ENCODE results near the gene ERGIC1. TPM values are rescaled to one million over a fixed set of nuclear protein-coding genes. Genes with fewer than 3 reads are reported as not detected.

The ERGIC1 gene
- total and polyA plus RNA-seq, 2 of the 13 experiments (the other 11 are each of a cell fraction or from before 2014, with no cell fraction given): 78.5 to 184 TPM

- TF ChIP-seq, protein P1, sequence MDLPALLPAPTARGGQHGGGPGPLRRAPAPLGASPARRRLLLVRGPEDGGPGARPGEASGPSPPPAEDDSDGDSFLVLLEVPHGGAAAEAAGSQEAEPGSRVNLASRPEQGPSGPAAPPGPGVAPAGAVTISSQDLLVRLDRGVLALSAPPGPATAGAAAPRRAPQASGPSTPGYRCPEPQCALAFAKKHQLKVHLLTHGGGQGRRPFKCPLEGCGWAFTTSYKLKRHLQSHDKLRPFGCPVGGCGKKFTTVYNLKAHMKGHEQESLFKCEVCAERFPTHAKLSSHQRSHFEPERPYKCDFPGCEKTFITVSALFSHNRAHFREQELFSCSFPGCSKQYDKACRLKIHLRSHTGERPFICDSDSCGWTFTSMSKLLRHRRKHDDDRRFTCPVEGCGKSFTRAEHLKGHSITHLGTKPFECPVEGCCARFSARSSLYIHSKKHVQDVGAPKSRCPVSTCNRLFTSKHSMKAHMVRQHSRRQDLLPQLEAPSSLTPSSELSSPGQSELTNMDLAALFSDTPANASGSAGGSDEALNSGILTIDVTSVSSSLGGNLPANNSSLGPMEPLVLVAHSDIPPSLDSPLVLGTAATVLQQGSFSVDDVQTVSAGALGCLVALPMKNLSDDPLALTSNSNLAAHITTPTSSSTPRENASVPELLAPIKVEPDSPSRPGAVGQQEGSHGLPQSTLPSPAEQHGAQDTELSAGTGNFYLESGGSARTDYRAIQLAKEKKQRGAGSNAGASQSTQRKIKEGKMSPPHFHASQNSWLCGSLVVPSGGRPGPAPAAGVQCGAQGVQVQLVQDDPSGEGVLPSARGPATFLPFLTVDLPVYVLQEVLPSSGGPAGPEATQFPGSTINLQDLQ (CRISPR knock-in tag; IDR thresholded peaks at IDR 0.05): no peak; the same call in 1 of the 2 replicates
- no peak for TF ChIP-seq ZNF12 (CRISPR knock-in tag; IDR thresholded peaks at IDR 0.05)
- TF ChIP-seq, protein P2, sequence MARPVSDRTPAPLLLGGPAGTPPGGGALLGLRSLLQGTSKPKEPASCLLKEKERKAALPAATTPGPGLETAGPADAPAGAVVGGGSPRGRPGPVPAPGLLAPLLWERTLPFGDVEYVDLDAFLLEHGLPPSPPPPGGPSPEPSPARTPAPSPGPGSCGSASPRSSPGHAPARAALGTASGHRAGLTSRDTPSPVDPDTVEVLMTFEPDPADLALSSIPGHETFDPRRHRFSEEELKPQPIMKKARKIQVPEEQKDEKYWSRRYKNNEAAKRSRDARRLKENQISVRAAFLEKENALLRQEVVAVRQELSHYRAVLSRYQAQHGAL (CRISPR knock-in tag; IDR thresholded peaks at IDR 0.05; ENCODE audit: not compliant biosample characterization): no peak
- TF ChIP-seq IRX3 (CRISPR knock-in tag; IDR thresholded peaks at IDR 0.05; ENCODE audit: borderline replicate concordance, low read depth): no peak
- TF ChIP-seq ZNF460 (CRISPR knock-in tag; IDR thresholded peaks at IDR 0.05; ENCODE audit: borderline replicate concordance): no peak; the same call in 1 of the 2 replicates
- TF ChIP-seq ZKSCAN1 (IDR thresholded peaks at IDR 0.05; ENCODE audit: low read length): no peak
- TF ChIP-seq ZEB1 (IDR thresholded peaks at IDR 0.05; ENCODE audit: insufficient replicate concordance, low read depth): no peak
- TF ChIP-seq, protein P3, sequence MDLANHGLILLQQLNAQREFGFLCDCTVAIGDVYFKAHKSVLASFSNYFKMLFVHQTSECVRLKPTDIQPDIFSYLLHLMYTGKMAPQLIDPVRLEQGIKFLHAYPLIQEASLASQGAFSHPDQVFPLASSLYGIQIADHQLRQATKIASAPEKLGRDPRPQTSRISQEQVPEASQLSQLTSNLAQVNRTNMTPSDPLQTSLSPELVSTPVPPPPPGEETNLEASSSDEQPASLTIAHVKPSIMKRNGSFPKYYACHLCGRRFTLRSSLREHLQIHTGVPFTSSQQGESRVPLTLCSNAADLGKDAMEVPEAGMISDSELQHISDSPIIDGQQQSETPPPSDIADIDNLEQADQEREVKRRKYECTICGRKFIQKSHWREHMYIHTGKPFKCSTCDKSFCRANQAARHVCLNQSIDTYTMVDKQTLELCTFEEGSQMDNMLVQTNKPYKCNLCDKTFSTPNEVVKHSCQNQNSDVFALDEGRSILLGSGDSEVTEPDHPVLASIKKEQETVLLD (CRISPR knock-in tag; IDR thresholded peaks at IDR 0.05; ENCODE audit: low read depth): no peak
- no peak for TF ChIP-seq HNRNPLL (IDR thresholded peaks at IDR 0.05; ENCODE audit: low read depth, low read length, poor library complexity, severe bottlenecking)
- no peak for TF ChIP-seq ZNF44 (CRISPR knock-in tag; IDR thresholded peaks at IDR 0.05)
- peak; percentile 62 for TF ChIP-seq RBM22 (optimal IDR thresholded peaks at IDR 0.05; ENCODE audit: low read length)
- TF ChIP-seq, protein P4, sequence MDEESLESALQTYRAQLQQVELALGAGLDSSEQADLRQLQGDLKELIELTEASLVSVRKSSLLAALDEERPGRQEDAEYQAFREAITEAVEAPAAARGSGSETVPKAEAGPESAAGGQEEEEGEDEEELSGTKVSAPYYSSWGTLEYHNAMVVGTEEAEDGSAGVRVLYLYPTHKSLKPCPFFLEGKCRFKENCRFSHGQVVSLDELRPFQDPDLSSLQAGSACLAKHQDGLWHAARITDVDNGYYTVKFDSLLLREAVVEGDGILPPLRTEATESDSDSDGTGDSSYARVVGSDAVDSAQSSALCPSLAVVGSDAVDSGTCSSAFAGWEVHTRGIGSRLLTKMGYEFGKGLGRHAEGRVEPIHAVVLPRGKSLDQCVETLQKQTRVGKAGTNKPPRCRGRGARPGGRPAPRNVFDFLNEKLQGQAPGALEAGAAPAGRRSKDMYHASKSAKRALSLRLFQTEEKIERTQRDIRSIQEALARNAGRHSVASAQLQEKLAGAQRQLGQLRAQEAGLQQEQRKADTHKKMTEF (CRISPR knock-in tag; IDR thresholded peaks at IDR 0.05): peak; percentile 70
- no peak for TF ChIP-seq FOXM1 (CRISPR knock-in tag; IDR thresholded peaks at IDR 0.05)
- TF ChIP-seq ZNF720 (CRISPR knock-in tag; IDR thresholded peaks at IDR 0.05): no peak
- peak; percentile 74; the same call in 1 of the 2 replicates for TF ChIP-seq HMG20A (CRISPR knock-in tag; IDR thresholded peaks at IDR 0.05; ENCODE audit: borderline replicate concordance)
- 0 out of 2 replicates have a peak, but pooled peaks have one; percentile 17 for TF ChIP-seq ZNF761 (CRISPR knock-in tag; conservative IDR thresholded peaks at IDR 0.05)
- no peak for TF ChIP-seq GATA4 (IDR thresholded peaks at IDR 0.05; ENCODE audit: borderline replicate concordance, low read depth)
- no peak for TF ChIP-seq ZNF850 (CRISPR knock-in tag; conservative IDR thresholded peaks at IDR 0.05)
- TF ChIP-seq GZF1 (CRISPR knock-in tag; IDR thresholded peaks at IDR 0.05): no peak
- 0 out of 2 replicates have a peak, but pooled peaks have one; percentile 3 for TF ChIP-seq ZNF790 (CRISPR knock-in tag; IDR thresholded peaks at IDR 0.05; ENCODE audit: borderline replicate concordance)
- TF ChIP-seq JUNB (CRISPR knock-in tag; IDR thresholded peaks at IDR 0.05; ENCODE audit: borderline replicate concordance): no peak
- TF ChIP-seq, protein P5, sequence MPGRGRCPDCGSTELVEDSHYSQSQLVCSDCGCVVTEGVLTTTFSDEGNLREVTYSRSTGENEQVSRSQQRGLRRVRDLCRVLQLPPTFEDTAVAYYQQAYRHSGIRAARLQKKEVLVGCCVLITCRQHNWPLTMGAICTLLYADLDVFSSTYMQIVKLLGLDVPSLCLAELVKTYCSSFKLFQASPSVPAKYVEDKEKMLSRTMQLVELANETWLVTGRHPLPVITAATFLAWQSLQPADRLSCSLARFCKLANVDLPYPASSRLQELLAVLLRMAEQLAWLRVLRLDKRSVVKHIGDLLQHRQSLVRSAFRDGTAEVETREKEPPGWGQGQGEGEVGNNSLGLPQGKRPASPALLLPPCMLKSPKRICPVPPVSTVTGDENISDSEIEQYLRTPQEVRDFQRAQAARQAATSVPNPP (CRISPR knock-in tag; IDR thresholded peaks at IDR 0.05): peak; percentile 13; the same call in 1 of the 2 replicates
- no peak for TF ChIP-seq ZNF547 (CRISPR knock-in tag; IDR thresholded peaks at IDR 0.05)
These were observed 24.5 kb downstream of the ERGIC1 start (continued) for GRCh38 chr5:172858511-172858989.
